Endothelial cell of umbilical vein (primary cell): ENCODE results near the gene STARD13. TPM values are rescaled to one million over a fixed set of nuclear protein-coding genes. Genes with fewer than 3 reads are reported as not detected.

Experiments
- BruUV-seq: library from RNA; stranded (reverse); fragments of 400-500 nt; replicated peaks from 2 replicates; lab custom pipeline; 2021; lab: Mats Ljungman, UMichigan
- CTCF ChIA-PET: fragments of 300-600, 350-600 bp; sonication (Branson Sonifier 250); formaldehyde crosslinking; loops from one replicate; lab custom pipeline; 2021; ENCODE audit warnings: antibody characterized with exemption, inconsistent platforms; lab: Charles Lee
- POLR2A ChIA-PET: fragments of 300-600, 350-600 bp; sonication (Branson Sonifier 250); formaldehyde crosslinking; loops from one replicate; lab custom pipeline; 2021; ENCODE audit warnings: antibody characterized with exemption, inconsistent platforms; lab: Charles Lee
- DNase-seq: peaks from one replicate; pipeline ENCODE4 v3.0.0-alpha.2; 2011; ENCODE audit warnings: low read depth, low spot score
- FAIRE-seq: peaks from 2 replicates; lab custom pipeline; 2011; peaks lifted over from hg19 to GRCh38; lab: Jason Lieb, UNC
- H2AFZ ChIP-seq: 2 replicates; pipeline ENCODE4 v1.6.0; 2012; ENCODE audit warnings: low read depth, low read length, control low read depth, inconsistent platforms
- H3K27ac ChIP-seq: 2 replicates; pipeline ENCODE4 v1.5.1; 2011; ENCODE audit warnings: low read depth, mild to moderate bottlenecking, control low read depth, low read length, moderate library complexity; ENCODE audit not compliant: insufficient read depth
- H3K27me3 ChIP-seq, 2 experiments: 2 replicates each; pipeline versions ENCODE4 v1.6.0 to v1.6.1; 2011; ENCODE audit warnings: low read length in 2 of 2, mixed read lengths in 1 of 2; ENCODE audit not compliant: control insufficient read depth in 2 of 2, insufficient read depth in 2 of 2
- H3K36me3 ChIP-seq, 2 experiments: 2 replicates in 1 of 2; 3 replicates in 1 of 2; pipeline ENCODE4 v1.5.1; 2011; ENCODE audit warnings: low read length in 2 of 2, mild to moderate bottlenecking in 1 of 2, moderate library complexity in 1 of 2; ENCODE audit not compliant: control insufficient read depth in 2 of 2, insufficient read depth in 2 of 2; ENCODE audit errors: extremely low read depth in 1 of 2
- H3K4me1 ChIP-seq: 3 replicates; pipeline ENCODE4 v1.5.1; 2011; ENCODE audit warnings: mild to moderate bottlenecking, low read length; ENCODE audit not compliant: control insufficient read depth, insufficient read depth; ENCODE audit errors: extremely low read depth
- H3K4me2 ChIP-seq: 2 replicates; pipeline ENCODE4 v1.6.1; 2011; ENCODE audit warnings: low read length, control low read depth, mixed read lengths; ENCODE audit not compliant: insufficient read depth
- H3K4me3 ChIP-seq, 3 experiments: fragments of 200-600 bp in 1 of 3; sonication (generic), shearing (Covaris generic) in 1 of 3; replicated peaks in 1 of 3; 2 replicates each; pipeline ENCODE4 v1.5.1; 2011 to 2016; ENCODE audit warnings: control low read depth in 3 of 3, low read length in 3 of 3, mild to moderate bottlenecking in 2 of 3, inconsistent platforms in 1 of 3, low read depth in 1 of 3, moderate library complexity in 1 of 3; ENCODE audit not compliant: insufficient read depth in 1 of 3
- H3K79me2 ChIP-seq: 2 replicates; pipeline ENCODE4 v1.6.0; 2012; ENCODE audit warnings: low read length, inconsistent platforms; ENCODE audit not compliant: control insufficient read depth, insufficient read depth
- H3K9ac ChIP-seq: replicated peaks from 2 replicates; pipeline ENCODE3; 2011; ENCODE audit warnings: low read length, control low read depth; ENCODE audit not compliant: insufficient read depth; ENCODE audit errors: extremely low read depth
- H3K9me1 ChIP-seq: replicated peaks from 3 replicates; pipeline ENCODE4 v1.6.0; 2011; ENCODE audit warnings: mild to moderate bottlenecking, low read length; ENCODE audit not compliant: control insufficient read depth, insufficient read depth; ENCODE audit errors: extremely low read depth
- H3K9me3 ChIP-seq: replicated peaks from 2 replicates; pipeline ENCODE4 v1.5.1; 2012; ENCODE audit warnings: low read length, inconsistent platforms; ENCODE audit not compliant: control insufficient read depth, insufficient read depth
- H4K20me1 ChIP-seq: replicated peaks from 2 replicates; pipeline ENCODE3; 2011; ENCODE audit warnings: mild to moderate bottlenecking, low read length; ENCODE audit not compliant: control insufficient read depth, insufficient read depth; ENCODE audit errors: extremely low read depth
- CTCF ChIP-seq, 2 donors: IDR thresholded peaks; 1 replicate in 1 of 2; 2 replicates in 1 of 2; pipeline ENCODE4 v1.5.1; 2011; ENCODE audit warnings: low read length in 2 of 2, mild to moderate bottlenecking in 2 of 2, moderate library complexity in 2 of 2, control low read depth in 1 of 2, inconsistent platforms in 1 of 2, low read depth in 1 of 2; ENCODE audit not compliant: insufficient read depth in 1 of 2; ENCODE audit errors: extremely low read depth in 1 of 2
- EZH2 ChIP-seq: IDR thresholded peaks from 2 replicates; pipeline ENCODE4 v1.6.1; 2012; ENCODE audit warnings: borderline replicate concordance, low read depth, mild to moderate bottlenecking, moderate library complexity, low read length, inconsistent platforms; ENCODE audit not compliant: severe bottlenecking
- FOS ChIP-seq: IDR thresholded peaks from 2 replicates; pipeline ENCODE4 v1.6.1; 2011; ENCODE audit warnings: mild to moderate bottlenecking, low read length, moderate library complexity, borderline replicate concordance; ENCODE audit not compliant: insufficient read depth
- GATA2 ChIP-seq: IDR thresholded peaks from 2 replicates; pipeline ENCODE4 v1.7.0; 2011; ENCODE audit warnings: low read depth, mild to moderate bottlenecking, moderate library complexity, mixed read lengths, low read length; ENCODE audit not compliant: insufficient read length, insufficient read depth
- JUN ChIP-seq: IDR thresholded peaks from 2 replicates; pipeline ENCODE4 v1.6.1; 2011; ENCODE audit warnings: borderline replicate concordance, low read depth; ENCODE audit not compliant: insufficient read length, insufficient read depth
- MAX ChIP-seq: IDR thresholded peaks from 2 replicates; pipeline ENCODE4 v1.6.1; 2011; ENCODE audit not compliant: insufficient read depth, insufficient read length
- MYC ChIP-seq: IDR thresholded peaks from one replicate; pipeline ENCODE4 v1.6.1; 2011; ENCODE audit warnings: mild to moderate bottlenecking, low read depth, low read length
- POLR2A ChIP-seq: IDR thresholded peaks from 2 replicates; pipeline ENCODE4 v1.6.1; 2012; ENCODE audit warnings: low read depth, mild to moderate bottlenecking, control low read depth, low read length
- POLR2AphosphoS5 ChIP-seq: IDR thresholded peaks from 2 replicates; pipeline ENCODE4 v1.6.1; 2012; ENCODE audit warnings: low read depth, mild to moderate bottlenecking, control low read depth, low read length, moderate library complexity; ENCODE audit not compliant: insufficient read depth
- dilution Hi-C: fragments of 300-500 bp; cut with MboI; formaldehyde crosslinking; loops from one replicate; pipeline ENCODE4 v1.15.0; 2019; ENCODE audit warnings: low sequenced_read_pairs; ENCODE audit not compliant: extremely low pct_ligation_motif_present
- intact Hi-C: fragments of 100-400 bp; cut with micrococcal nuclease; formaldehyde crosslinking; loops from one replicate; pipeline ENCODE4 v1.10.0; 2022
- polyA plus RNA-seq, 4 experiments: library from polyadenylated mRNA; depleted of rRNA in 3 of 4; stranded (reverse) in 3 of 4; unstranded in 1 of 4; fragments of >200 nt; gene quantifications; 2 replicates each; pipeline versions ENCODE4 v1.2.1 to v1.2.3, GENCODE V29; 2011 to 2012; ENCODE audit warnings: missing spikeins in 1 of 4
- total RNA-seq: library from RNA; stranded (reverse); gene quantifications from 2 replicates; pipeline ENCODE4 v1.2.3, GENCODE V29; 2021

STARD13 gene
- total and polyA plus RNA-seq, 2 donors (not counting 3 experiments of a cell fraction or from before 2014, with no cell fraction given) = 11.0 to 47.7 TPM

- FAIRE-seq (no peak), DNase-seq (no peak)
- H3K4me3 ChIP-seq = no peak overlapping the region
- no peaks in the 10 kb centered on the region for H3K9me1 ChIP-seq
- no peaks in the 10 kb centered on the region for H3K4me1 ChIP-seq
- no peak for TF ChIP-seq MYC
- TF ChIP-seq POLR2AphosphoS5 = no peak
- TF ChIP-seq FOS = no peak
- TF ChIP-seq CTCF (IDR thresholded peaks at IDR 0.05; ENCODE audit: extremely low read depth in 1 of 2, insufficient read depth in 1 of 2, low read depth in 1 of 2, low read length in 2 of 2) = no peak
- no peak for TF ChIP-seq GATA2
- no peak for TF ChIP-seq JUN
- TF ChIP-seq EZH2 = no peak
- TF ChIP-seq POLR2A = no peak
- TF ChIP-seq MAX = no peak
- no peaks in the 10 kb centered on the region for H4K20me1 ChIP-seq
- CTCF ChIA-PET = interaction anchor here (1.1 kb wide), 1 partner anchor 10 kb away, joined by 3 read pairs; no protein-coding TSS in a partner anchor
- H3K79me2 ChIP-seq = peaks cover 35% of the 10 kb centered on the region
- no peak overlapping the region for H2AFZ ChIP-seq
- no peak overlapping the region for H3K9ac ChIP-seq
- BruUV-seq = no TSS peak
- POLR2A ChIA-PET = no interaction called here
- peaks cover 0 to 3% of the 10 kb centered on the region in 2 experiments for H3K36me3 ChIP-seq
- dilution Hi-C loops (no loop called here), intact Hi-C loops (no loop called here)
- H3K27ac ChIP-seq = no peak overlapping the region
- H3K27me3 ChIP-seq = no peaks in the 10 kb centered on the region
- no peak overlapping the region for H3K4me2 ChIP-seq
- no peaks in the 10 kb centered on the region for H3K9me3 ChIP-seq
Measured at GRCh38 chr13:33144358-33144784, 141.2 kb downstream of the STARD13 start.
